Loucy (cell line): ENCODE data around the gene BCL2A1.
A peak's percentile ranks its signal among the peaks of the same experiment; 100 is the strongest.
"Not testable (repeated sequence)": the region's sequence is repeated elsewhere in the genome, so short reads cannot be mapped to it uniquely, and the experiment has no call there.

ENCODE experiments used
- H2AFZ ChIP-seq: fragments of 200-600 bp; sonication (generic); 2 replicates; pipeline ENCODE4 v1.6.0; 2016; ENCODE audit warnings: antibody characterized with exemption, mild to moderate bottlenecking, low read length, moderate library complexity
- H3F3A ChIP-seq: fragments of 200-600 bp; 2 replicates; pipeline ENCODE4 v1.6.0; 2016; ENCODE audit warnings: antibody characterized with exemption, low read depth, mild to moderate bottlenecking
- H3K27me3 ChIP-seq: fragments of 200-600 bp; sonication (generic); 2 replicates; pipeline ENCODE4 v1.6.1; 2014; ENCODE audit warnings: low read length, mild to moderate bottlenecking; ENCODE audit not compliant: insufficient read depth, poor library complexity, severe bottlenecking
- H3K36me3 ChIP-seq: fragments of 200-600 bp; sonication (generic); 2 replicates; pipeline ENCODE4 v1.6.1; 2016; ENCODE audit warnings: low read length; ENCODE audit not compliant: insufficient read depth
- H3K4me1 ChIP-seq: fragments of 200-600 bp; sonication (generic); 2 replicates; pipeline ENCODE4 v1.5.1; 2014; ENCODE audit warnings: low read length, mild to moderate bottlenecking; ENCODE audit not compliant: insufficient read depth, poor library complexity, severe bottlenecking
- H3K4me2 ChIP-seq: fragments of 200-600 bp; sonication (generic); 2 replicates; pipeline ENCODE4 v1.6.0; 2014; ENCODE audit warnings: antibody characterized with exemption, low read length, low read depth, mild to moderate bottlenecking; ENCODE audit not compliant: poor library complexity, severe bottlenecking
- H3K4me3 ChIP-seq: fragments of 200-600 bp; sonication (generic); 2 replicates; pipeline ENCODE4 v1.5.1; 2014; ENCODE audit warnings: low read length, mild to moderate bottlenecking, mixed read lengths; ENCODE audit not compliant: poor library complexity, severe bottlenecking
- H3K79me2 ChIP-seq: fragments of 200-600 bp; sonication (generic); 2 replicates; pipeline ENCODE4 v1.6.1; 2014; ENCODE audit warnings: low read length; ENCODE audit not compliant: insufficient read depth
- H3K9ac ChIP-seq: fragments of 200-600 bp; sonication (generic); 2 replicates; pipeline ENCODE4 v1.6.0; 2014; ENCODE audit warnings: mild to moderate bottlenecking, low read depth, low read length, moderate library complexity; ENCODE audit not compliant: poor library complexity, severe bottlenecking
- H3K9me2 ChIP-seq: fragments of 200-600 bp; sonication (generic); replicated peaks from 2 replicates; pipeline ENCODE4 v1.6.1; 2016; ENCODE audit warnings: low read depth, low read length, mixed read lengths
- H3K9me3 ChIP-seq: fragments of 200-600 bp; sonication (generic); 2 replicates; pipeline ENCODE4 v1.6.1; 2014; ENCODE audit warnings: mild to moderate bottlenecking, antibody characterized with exemption, low read length, low read depth; ENCODE audit not compliant: insufficient read depth
- H4K20me1 ChIP-seq: fragments of 200-600 bp; sonication (generic); 2 replicates; pipeline ENCODE4 v1.6.0; 2014; ENCODE audit warnings: antibody characterized with exemption, low read length, mild to moderate bottlenecking; ENCODE audit not compliant: insufficient read depth, poor library complexity, severe bottlenecking
- CTCF ChIP-seq: fragments of 200-600 bp; sonication (generic); conservative IDR thresholded peaks from 2 replicates; pipeline ENCODE4 v1.5.1; 2014; ENCODE audit warnings: mild to moderate bottlenecking, antibody characterized with exemption, low read length
- EZH2phosphoT487 ChIP-seq: fragments of 200-600 bp; IDR thresholded peaks from 2 replicates; pipeline ENCODE4 v1.6.1; 2018; ENCODE audit warnings: antibody characterized with exemption, mild to moderate bottlenecking, moderate library complexity, borderline replicate concordance

The BCL2A1 gene

DNA sequence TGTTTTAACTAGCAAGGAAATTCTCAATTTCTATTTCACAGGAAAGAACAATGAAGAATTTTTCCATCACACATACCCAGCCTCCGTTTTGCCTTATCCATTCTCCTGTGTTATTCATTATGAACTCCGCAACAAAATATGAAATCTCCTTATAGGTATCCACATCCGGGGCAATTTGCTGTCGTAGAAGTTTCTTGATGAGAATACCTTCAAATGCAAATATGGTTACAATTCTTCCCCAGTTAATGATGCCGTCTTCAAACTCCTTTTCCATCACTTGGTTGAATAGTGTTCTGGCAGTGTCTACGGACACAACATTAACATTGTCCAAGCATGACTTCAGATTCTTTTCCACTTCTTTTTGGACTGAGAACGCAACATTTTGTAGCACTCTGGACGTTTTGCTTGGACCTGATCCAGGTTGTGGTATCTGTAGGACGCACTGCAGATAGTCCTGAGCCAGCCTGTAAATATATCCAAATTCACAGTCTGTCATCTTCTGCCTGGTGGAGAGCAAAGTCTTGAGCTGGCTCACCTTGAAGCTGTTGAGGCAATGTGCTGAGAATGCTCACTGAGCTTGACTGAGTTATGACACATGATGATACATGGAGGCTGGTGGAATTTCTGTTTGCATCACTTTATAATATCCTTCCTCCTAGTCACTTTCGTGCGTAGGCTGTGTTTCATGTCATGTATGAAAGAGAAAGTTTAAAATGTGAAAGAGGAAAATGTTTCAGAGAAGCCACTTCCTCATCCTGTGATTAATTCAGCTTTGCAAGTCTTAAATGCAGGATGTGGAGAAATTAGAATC is at the start of gene BCL2A1:
TSS of gene BCL2A1 (minus strand) at position 573 of the 811 bp plus-strand sequence. CDS start at position 496, 77 bp downstream.
- TF ChIP-seq CTCF: no peak
- H2AFZ ChIP-seq: peak within 1 kb of the TSS; percentile 76
- no peaks in the 10 kb centered on the region for H3K36me3 ChIP-seq
- no peaks in the 10 kb centered on the region for H3K79me2 ChIP-seq
- H3K9ac ChIP-seq: no peak within 1 kb of the TSS
- no peaks in the 10 kb centered on the region for H3F3A ChIP-seq
- no peaks in the 10 kb centered on the region for H3K27me3 ChIP-seq
- H3K4me3 ChIP-seq: peak within 1 kb of the TSS; percentile 52
- no peaks in the 10 kb centered on the region for H4K20me1 ChIP-seq
- peak within 1 kb of the TSS; percentile 55 for H3K4me2 ChIP-seq
- H3K9me3 ChIP-seq: no peaks in the 10 kb centered on the region
- H3K4me1 ChIP-seq: peaks cover 14% of the 10 kb centered on the region
- no peaks in the 10 kb centered on the region for H3K9me2 ChIP-seq

DNA sequence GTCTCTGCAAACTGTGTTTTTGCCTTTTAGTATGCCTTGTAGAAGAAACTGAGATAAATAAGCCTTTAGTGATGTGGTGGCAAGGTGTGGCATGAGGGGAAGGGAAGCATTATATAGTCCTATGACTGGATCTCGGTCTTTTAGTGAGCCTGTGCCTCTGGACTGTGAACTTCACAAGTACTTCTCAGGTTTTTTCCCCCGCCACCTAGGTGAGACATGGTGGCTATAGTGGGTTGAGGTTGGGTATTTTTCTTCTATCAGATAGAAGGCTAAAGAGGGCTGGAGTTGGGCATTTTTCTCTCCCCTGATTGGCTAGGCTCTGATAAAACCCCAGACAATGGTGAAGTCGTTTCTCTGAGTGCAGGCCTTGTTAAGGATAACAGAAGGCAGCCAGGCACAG is 49.7 kb upstream of the BCL2A1 start:
- H3K4me3 ChIP-seq: no peak overlapping the region
- H3K4me2 ChIP-seq: no peak overlapping the region
- no peaks in the 10 kb centered on the region for H3F3A ChIP-seq
- H3K36me3 ChIP-seq: no peaks in the 10 kb centered on the region
- TF ChIP-seq EZH2phosphoT487 (no peak), CTCF (no peak)
- no peaks in the 10 kb centered on the region for H3K4me1 ChIP-seq
- H3K9ac ChIP-seq: no peak overlapping the region
- H2AFZ ChIP-seq: no peak overlapping the region
- no peaks in the 10 kb centered on the region for H3K9me3 ChIP-seq
- no peaks in the 10 kb centered on the region for H4K20me1 ChIP-seq
- H3K79me2 ChIP-seq: no peaks in the 10 kb centered on the region
- no peaks in the 10 kb centered on the region for H3K27me3 ChIP-seq
- no peaks in the 10 kb centered on the region for H3K9me2 ChIP-seq

DNA sequence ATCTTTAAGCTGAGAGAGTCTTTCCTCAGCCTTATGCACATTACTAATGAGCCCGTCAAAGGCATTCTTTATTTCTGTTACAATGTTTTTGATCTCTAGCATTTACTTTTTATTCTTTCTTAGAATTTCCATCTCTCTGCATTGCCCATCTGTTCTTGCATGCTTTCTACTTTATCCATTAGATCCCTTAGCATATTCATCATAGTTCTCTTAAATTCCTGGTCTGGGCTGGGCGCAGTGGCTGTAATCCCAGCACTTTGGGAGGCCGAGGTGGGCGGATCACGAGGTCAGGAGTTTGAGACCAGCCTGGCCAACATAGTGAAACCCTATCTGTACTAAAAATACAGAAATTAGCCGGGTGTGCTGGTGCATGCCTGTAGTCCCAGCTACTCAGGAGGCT is 49.2 kb upstream of the BCL2A1 start:
- H3K79me2 ChIP-seq, H3K4me2 ChIP-seq, H2AFZ ChIP-seq, H3K9me2 ChIP-seq, H3K9ac ChIP-seq, H4K20me1 ChIP-seq, H3K4me3 ChIP-seq, H3K27me3 ChIP-seq, H3K4me1 ChIP-seq, H3K9me3 ChIP-seq, H3F3A ChIP-seq, H3K36me3 ChIP-seq: not testable (repeated sequence)
